ENCODE results near the gene CCSER1.

- TF ChIP-seq POLR2A (IDR thresholded peaks at IDR 0.05; ENCODE audit: low read depth, low read length) (no peak), TAF1 (IDR thresholded peaks at IDR 0.05; ENCODE audit: borderline replicate concordance, low read depth, low read length) (no peak)
These were observed 718.6 kb downstream of the CCSER1 start for GRCh38 chr4:90845777-90846176.
